HEK293 (cell line): ENCODE measurements around the gene COX18.

Source experiments
- CTCF ChIA-PET: fragments of 350-600 bp; formaldehyde crosslinking; extraction: SDS; loops from one replicate; lab custom pipeline; 2021; ENCODE audit warnings: antibody characterized with exemption; lab: Yijun Ruan, JAX
- POLR2A ChIA-PET: fragments of 300-600 bp; formaldehyde crosslinking; extraction: SDS; loops from one replicate; lab custom pipeline; 2020; ENCODE audit warnings: antibody characterized with exemption, inconsistent platforms; lab: Yijun Ruan, JAX
- H3K27ac ChIP-seq: fragments of 200-500 bp; sonication (Bioruptor generic); 2 replicates; pipeline ENCODE4 v1.5.1; 2014; ENCODE audit warnings: low read depth, low read length, control low read depth, inconsistent platforms; ENCODE audit errors: extremely low read depth
- H3K36me3 ChIP-seq, 2 experiments: fragments of 200-500 bp in 1 of 2; sonication (Bioruptor generic) in 1 of 2; 1 replicate in 1 of 2; 2 replicates in 1 of 2; pipeline ENCODE4 v1.5.1; 2014 to 2017; ENCODE audit warnings: inconsistent platforms in 2 of 2, low read length in 2 of 2; ENCODE audit not compliant: control insufficient read depth in 2 of 2, insufficient read depth in 1 of 2
- H3K4me1 ChIP-seq: fragments of 200-500 bp; sonication (Bioruptor generic); 2 replicates; pipeline ENCODE4 v1.5.1; 2014; ENCODE audit warnings: mild to moderate bottlenecking, low read length, inconsistent platforms; ENCODE audit not compliant: control insufficient read depth, insufficient read depth
- H3K4me3 ChIP-seq: 2 replicates; pipeline ENCODE4 v1.5.1; 2011; ENCODE audit warnings: low read depth, mild to moderate bottlenecking, control low read depth, low read length, moderate library complexity
- H3K9me3 ChIP-seq: fragments of 200-500 bp; sonication (Bioruptor generic); 2 replicates; pipeline ENCODE4 v1.5.1; 2014; ENCODE audit warnings: low read depth, low read length, inconsistent platforms; ENCODE audit not compliant: control insufficient read depth, insufficient read depth
- HOXC10 ChIP-seq: sonication (generic); formaldehyde crosslinking; IDR thresholded peaks from 2 replicates; pipeline ENCODE4 v1.8.1; 2023; ENCODE audit warnings: mild to moderate bottlenecking, missing genetic modification reagents
- SCRT1 ChIP-seq: fragments of 450-650 bp; formaldehyde crosslinking; IDR thresholded peaks from 2 replicates; pipeline ENCODE4 v1.5.1; 2016; ENCODE audit warnings: missing biosample characterization, missing genetic modification characterization, borderline replicate concordance
- ZBTB26 ChIP-seq: fragments of 450-650 bp; formaldehyde crosslinking; optimal IDR thresholded peaks from 2 replicates; pipeline ENCODE3; 2016; ENCODE audit warnings: missing biosample characterization, mild to moderate bottlenecking, missing genetic modification characterization
- ZFP41 ChIP-seq: fragments of 450-650 bp; formaldehyde crosslinking; IDR thresholded peaks from 2 replicates; pipeline ENCODE4 v1.5.1; 2016; ENCODE audit warnings: missing biosample characterization, missing genetic modification characterization, borderline replicate concordance
- ZNF10 ChIP-seq: fragments of 450-650 bp; formaldehyde crosslinking; IDR thresholded peaks from 2 replicates; pipeline ENCODE4 v1.5.1; 2017; ENCODE audit warnings: missing biosample characterization, missing genetic modification characterization
- ZNF26 ChIP-seq: fragments of 450-650 bp; formaldehyde crosslinking; IDR thresholded peaks from 2 replicates; pipeline ENCODE4 v1.5.1; 2016; ENCODE audit warnings: missing biosample characterization, missing genetic modification characterization
- ZNF280C ChIP-seq: fragments of 450-650 bp; formaldehyde crosslinking; IDR thresholded peaks from 2 replicates; pipeline ENCODE4 v1.5.1; 2016; ENCODE audit warnings: missing biosample characterization, missing genetic modification characterization
- ZNF280D ChIP-seq: fragments of 450-650 bp; formaldehyde crosslinking; IDR thresholded peaks from 2 replicates; pipeline ENCODE4 v1.5.1; 2016; ENCODE audit warnings: missing biosample characterization, missing genetic modification characterization
- ZNF324 ChIP-seq: fragments of 450-650 bp; formaldehyde crosslinking; IDR thresholded peaks from 2 replicates; pipeline ENCODE4 v1.5.1; 2016; ENCODE audit warnings: missing biosample characterization, missing genetic modification characterization
- ZNF335 ChIP-seq: fragments of 450-650 bp; formaldehyde crosslinking; conservative IDR thresholded peaks from 2 replicates; pipeline ENCODE4 v1.5.1; 2016; ENCODE audit warnings: missing biosample characterization, missing genetic modification characterization
- ZNF354C ChIP-seq: fragments of 450-650 bp; formaldehyde crosslinking; IDR thresholded peaks from 2 replicates; pipeline ENCODE4 v1.5.1; 2016; ENCODE audit warnings: missing biosample characterization, missing genetic modification characterization, low read depth, borderline replicate concordance
- ZNF433 ChIP-seq: fragments of 450-650 bp; formaldehyde crosslinking; IDR thresholded peaks from 2 replicates; pipeline ENCODE4 v1.5.1; 2016; ENCODE audit warnings: missing biosample characterization, missing genetic modification characterization, low read depth
- ZNF521 ChIP-seq: fragments of 450-650 bp; formaldehyde crosslinking; IDR thresholded peaks from 2 replicates; pipeline ENCODE4 v1.5.1; 2017; ENCODE audit warnings: missing biosample characterization, mild to moderate bottlenecking, missing genetic modification characterization
- ZNF624 ChIP-seq: fragments of 450-650 bp; formaldehyde crosslinking; IDR thresholded peaks from 2 replicates; pipeline ENCODE4 v1.5.1; 2017; ENCODE audit warnings: missing biosample characterization, missing genetic modification characterization
- ZNF670 ChIP-seq: fragments of 450-650 bp; formaldehyde crosslinking; IDR thresholded peaks from 2 replicates; pipeline ENCODE4 v1.5.1; 2016; ENCODE audit warnings: missing biosample characterization, missing genetic modification characterization, low read depth
- ZNF747 ChIP-seq: fragments of 450-650 bp; formaldehyde crosslinking; IDR thresholded peaks from 2 replicates; pipeline ENCODE4 v1.5.1; 2016; ENCODE audit warnings: missing biosample characterization, missing genetic modification characterization
- ZNF785 ChIP-seq: fragments of 450-650 bp; formaldehyde crosslinking; IDR thresholded peaks from 2 replicates; pipeline ENCODE4 v1.5.1; 2016; ENCODE audit warnings: missing biosample characterization, missing genetic modification characterization
- ZSCAN4 ChIP-seq: fragments of 450-650 bp; formaldehyde crosslinking; IDR thresholded peaks from 2 replicates; pipeline ENCODE4 v1.5.1; 2017; ENCODE audit warnings: missing biosample characterization, missing genetic modification characterization

Gene COX18

GRCh38 chr4:73053974-73054480, 15.5 kb downstream of the COX18 start:
- ChIA-PET CTCF (no interaction called here), POLR2A (no interaction called here)
- H3K27ac ChIP-seq: no peak overlapping the region
- TF ChIP-seq ZSCAN4: no peak
- TF ChIP-seq ZNF785 (tag by site-specific recombination): no peak
- no peak for TF ChIP-seq ZNF670 (tag by site-specific recombination)
- no peak for TF ChIP-seq ZNF624 (tag by site-specific recombination)
- TF ChIP-seq ZNF521 (tag by site-specific recombination): no peak
- TF ChIP-seq ZNF433: no peak
- TF ChIP-seq ZNF280D (tag by site-specific recombination): no peak
- no peak for TF ChIP-seq ZNF324 (tag by site-specific recombination)
- no peak for TF ChIP-seq SCRT1
- TF ChIP-seq ZFP41: no peak
- no peak for TF ChIP-seq ZNF10 (tag by site-specific recombination)
- no peak for TF ChIP-seq ZNF280C (tag by site-specific recombination)
- TF ChIP-seq ZNF354C (tag by site-specific recombination): no peak
- TF ChIP-seq ZNF26 (tag by site-specific recombination): no peak
- TF ChIP-seq ZNF747 (tag by site-specific recombination): no peak
- no peak for TF ChIP-seq HOXC10
- TF ChIP-seq ZNF335 (tag by site-specific recombination): no peak
- no peak for TF ChIP-seq ZBTB26
- TF ChIP-seq, all 188 proteins: peak for 0
- Histone ChIP-seq H3K4me1 (no peaks in the 10 kb centered on the region), H3K4me3 (no peak overlapping the region), H3K9me3 (no peaks in the 10 kb centered on the region), H3K36me3 (peaks cover 5 to 51% of the 10 kb centered on the region in 2 experiments; a peak in 2 of 3 replicates)
